Activated CD8-positive, alpha-beta T cell treated with anti-CD3 and anti-CD28 coated beads, Interleukin-2, amount 10 ng/mL, durations not matched to agents 7 days and 5 days (primary cell): Measurements from ENCODE around the gene AGMO. TPM values are rescaled to one million over a fixed set of nuclear protein-coding genes. Genes with fewer than 3 reads are reported as not detected.

ENCODE experiments used
- ATAC-seq: fragments of 150-1000 bp; cut with Tn5 transposase; one replicate; pipeline ENCODE4 v1.10.0; 2021; ENCODE audit warnings: moderate library complexity
- CTCF ChIA-PET: fragments of 350-600 bp; sonication (Branson Sonifier 250); formaldehyde crosslinking; loops from one replicate; lab custom pipeline; 2021; ENCODE audit warnings: antibody characterized with exemption; lab: Charles Lee
- POLR2A ChIA-PET: fragments of 350-600 bp; sonication (Branson Sonifier 250); formaldehyde crosslinking; loops from one replicate; lab custom pipeline; 2021; ENCODE audit warnings: antibody characterized with exemption; lab: Charles Lee
- DNase-seq: peaks from one replicate; pipeline ENCODE4 v3.0.0-alpha.2; 2020
- H3K27ac Mint-ChIP-seq: one replicate; pipeline ENCODE4 v1.8.0; 2021; ENCODE audit warnings: mild to moderate bottlenecking, mixed read lengths
- H3K27me3 Mint-ChIP-seq: one replicate; pipeline ENCODE4 v1.8.0; 2021; ENCODE audit warnings: low read depth, mixed read lengths
- H3K36me3 Mint-ChIP-seq: one replicate; pipeline ENCODE4 v1.8.0; 2021; ENCODE audit warnings: low read depth, mixed read lengths
- H3K4me1 Mint-ChIP-seq: one replicate; pipeline ENCODE4 v1.8.0; 2021; ENCODE audit warnings: low read depth, mixed read lengths
- H3K4me3 Mint-ChIP-seq: one replicate; pipeline ENCODE4 v1.8.0; 2021; ENCODE audit warnings: mild to moderate bottlenecking, mixed read lengths
- H3K9me3 Mint-ChIP-seq: one replicate; pipeline ENCODE4 v1.8.0; 2022; ENCODE audit warnings: mixed read lengths; ENCODE audit not compliant: insufficient read depth
- total RNA-seq, 2 experiments: library from RNA; stranded (reverse); gene quantifications; one replicate each; pipeline ENCODE4 v1.2.3, GENCODE V29; 2021

The AGMO gene
- total RNA-seq, 2 experiments from 2014 or later = not detected

- Mint-ChIP-seq H3K36me3 (no peaks in the 10 kb centered on the region), H3K9me3 (peaks cover 11% of the 10 kb centered on the region), H3K27ac (no peak overlapping the region), H3K27me3 (no peaks in the 10 kb centered on the region), H3K4me3 (no peak overlapping the region), H3K4me1 (no peaks in the 10 kb centered on the region)
- DNase-seq (no peak), ATAC-seq (no peak)
- POLR2A ChIA-PET = no interaction called here
- CTCF ChIA-PET = no interaction called here
Measured at GRCh38 chr7:15470825-15471668, 90.8 kb downstream of the AGMO start.

- Mint-ChIP-seq H3K4me3 (no peak overlapping the region), H3K36me3 (no peaks in the 10 kb centered on the region), H3K27ac (no peak overlapping the region), H3K9me3 (peaks cover 4% of the 10 kb centered on the region), H3K27me3 (no peaks in the 10 kb centered on the region), H3K4me1 (no peaks in the 10 kb centered on the region)
- no peak for ATAC-seq
- CTCF ChIA-PET = no interaction called here
- POLR2A ChIA-PET = no interaction called here
- no peak for DNase-seq
Measured at GRCh38 chr7:15464667-15465121, 97.1 kb downstream of the AGMO start.

GRCh38 chr7:15463801-15464666, 97.8 kb downstream of the AGMO start:
- ChIA-PET POLR2A (no interaction called here), CTCF (no interaction called here)
- no peak overlapping the region for H3K4me3 Mint-ChIP-seq
- H3K27ac Mint-ChIP-seq = no peak overlapping the region
- H3K9me3 Mint-ChIP-seq = peaks cover 3% of the 10 kb centered on the region
- no peaks in the 10 kb centered on the region for H3K27me3 Mint-ChIP-seq
- no peaks in the 10 kb centered on the region for H3K36me3 Mint-ChIP-seq
- no peaks in the 10 kb centered on the region for H3K4me1 Mint-ChIP-seq
- ATAC-seq (no peak), DNase-seq (no peak)

GRCh38 chr7:15462721-15463389, 99.0 kb downstream of the AGMO start:
- Mint-ChIP-seq H3K36me3 (no peaks in the 10 kb centered on the region), H3K4me1 (no peaks in the 10 kb centered on the region), H3K4me3 (no peak overlapping the region), H3K27ac (no peak overlapping the region), H3K9me3 (peaks cover 3% of the 10 kb centered on the region), H3K27me3 (no peaks in the 10 kb centered on the region)
- ChIA-PET POLR2A (no interaction called here), CTCF (no interaction called here)
- ATAC-seq (no peak), DNase-seq (no peak)

- CTCF ChIA-PET = no interaction called here
- POLR2A ChIA-PET = no interaction called here
- ATAC-seq (no peak), DNase-seq (no peak)
- H3K27ac Mint-ChIP-seq = no peak overlapping the region
- no peaks in the 10 kb centered on the region for H3K27me3 Mint-ChIP-seq
- H3K9me3 Mint-ChIP-seq = peaks cover 3% of the 10 kb centered on the region
- H3K36me3 Mint-ChIP-seq = no peaks in the 10 kb centered on the region
- H3K4me3 Mint-ChIP-seq = no peak overlapping the region
- H3K4me1 Mint-ChIP-seq = no peaks in the 10 kb centered on the region
Measured at GRCh38 chr7:15461576-15461975, 100.2 kb downstream of the AGMO start.

- peaks cover 8% of the 10 kb centered on the region for H3K9me3 Mint-ChIP-seq
- no peak overlapping the region for H3K27ac Mint-ChIP-seq
- ChIA-PET POLR2A (no interaction called here), CTCF (no interaction called here)
- H3K36me3 Mint-ChIP-seq = no peaks in the 10 kb centered on the region
- DNase-seq = no peak
- no peak overlapping the region for H3K4me3 Mint-ChIP-seq
- no peak for ATAC-seq
- no peaks in the 10 kb centered on the region for H3K4me1 Mint-ChIP-seq
- no peaks in the 10 kb centered on the region for H3K27me3 Mint-ChIP-seq
Measured at GRCh38 chr7:15459018-15459615, 102.7 kb downstream of the AGMO start.

- no peak overlapping the region for H3K4me3 Mint-ChIP-seq
- POLR2A ChIA-PET = no interaction called here
- H3K9me3 Mint-ChIP-seq = peaks cover 8% of the 10 kb centered on the region
- H3K27me3 Mint-ChIP-seq = no peaks in the 10 kb centered on the region
- H3K27ac Mint-ChIP-seq = no peak overlapping the region
- no peaks in the 10 kb centered on the region for H3K4me1 Mint-ChIP-seq
- ATAC-seq = no peak
- CTCF ChIA-PET = no interaction called here
- H3K36me3 Mint-ChIP-seq = no peaks in the 10 kb centered on the region
- no peak for DNase-seq
Measured at GRCh38 chr7:15457990-15458955, 103.5 kb downstream of the AGMO start.

- Mint-ChIP-seq H3K4me1 (no peaks in the 10 kb centered on the region), H3K27ac (no peak overlapping the region), H3K9me3 (peaks cover 5% of the 10 kb centered on the region), H3K27me3 (no peaks in the 10 kb centered on the region), H3K4me3 (no peak overlapping the region), H3K36me3 (no peaks in the 10 kb centered on the region)
- DNase-seq = no peak
- CTCF ChIA-PET = no interaction called here
- POLR2A ChIA-PET = no interaction called here
- no peak for ATAC-seq
Measured at GRCh38 chr7:15452670-15453069, 109.1 kb downstream of the AGMO start.

- no peaks in the 10 kb centered on the region for H3K27me3 Mint-ChIP-seq
- no peak overlapping the region for H3K27ac Mint-ChIP-seq
- ChIA-PET CTCF (no interaction called here), POLR2A (no interaction called here)
- DNase-seq (no peak), ATAC-seq (no peak)
- H3K4me3 Mint-ChIP-seq = no peak overlapping the region
- no peaks in the 10 kb centered on the region for H3K36me3 Mint-ChIP-seq
- no peaks in the 10 kb centered on the region for H3K4me1 Mint-ChIP-seq
- peaks cover 3% of the 10 kb centered on the region for H3K9me3 Mint-ChIP-seq
Measured at GRCh38 chr7:15446722-15447121, 115.1 kb downstream of the AGMO start.

- no peaks in the 10 kb centered on the region for H3K27me3 Mint-ChIP-seq
- peaks cover 3% of the 10 kb centered on the region for H3K9me3 Mint-ChIP-seq
- no peak overlapping the region for H3K27ac Mint-ChIP-seq
- no peaks in the 10 kb centered on the region for H3K4me1 Mint-ChIP-seq
- H3K36me3 Mint-ChIP-seq = no peaks in the 10 kb centered on the region
- DNase-seq (no peak), ATAC-seq (no peak)
- ChIA-PET CTCF (no interaction called here), POLR2A (no interaction called here)
- H3K4me3 Mint-ChIP-seq = no peak overlapping the region
Measured at GRCh38 chr7:15446280-15446679, 115.5 kb downstream of the AGMO start.

GRCh38 chr7:15441915-15442314, 119.9 kb downstream of the AGMO start:
- H3K4me3 Mint-ChIP-seq = no peak overlapping the region
- CTCF ChIA-PET = no interaction called here

More at GRCh38 chr7:15441915-15442314, 119.9 kb downstream of the AGMO start:
- POLR2A ChIA-PET = no interaction called here
- DNase-seq (no peak), ATAC-seq (no peak)
- no peaks in the 10 kb centered on the region for H3K36me3 Mint-ChIP-seq
- H3K4me1 Mint-ChIP-seq = no peaks in the 10 kb centered on the region
- H3K9me3 Mint-ChIP-seq = peaks cover 3% of the 10 kb centered on the region
- H3K27ac Mint-ChIP-seq = no peak overlapping the region
- no peaks in the 10 kb centered on the region for H3K27me3 Mint-ChIP-seq
